ENCODE results near the gene SSBP2.

Gene SSBP2

GRCh38 chr5:81776258-81776657 lies 25.4 kb upstream of the SSBP2 start:
- Mint-ChIP-seq H3K4me1 (ENCODE audit: low read depth) (peaks cover 20% of the 10 kb centered on the region), H3K27me3 (no peaks in the 10 kb centered on the region), H3K36me3 (ENCODE audit: low read depth) (no peaks in the 10 kb centered on the region), H3K27ac (no peak overlapping the region), H3K4me3 (no peak overlapping the region), H3K9me3 (no peaks in the 10 kb centered on the region)

GRCh38 chr5:81774374-81774773 lies 23.5 kb upstream of the SSBP2 start:
- Mint-ChIP-seq H3K36me3 (ENCODE audit: low read depth) (no peaks in the 10 kb centered on the region), H3K4me3 (no peak overlapping the region), H3K27me3 (no peaks in the 10 kb centered on the region), H3K4me1 (ENCODE audit: low read depth) (peaks cover 13% of the 10 kb centered on the region), H3K27ac (no peak overlapping the region), H3K9me3 (no peaks in the 10 kb centered on the region)

- no peaks in the 10 kb centered on the region for H3K27me3 Mint-ChIP-seq
- no peaks in the 10 kb centered on the region for H3K36me3 Mint-ChIP-seq (ENCODE audit: low read depth)
- peaks cover 6% of the 10 kb centered on the region for H3K4me1 Mint-ChIP-seq (ENCODE audit: low read depth)
- H3K9me3 Mint-ChIP-seq = no peaks in the 10 kb centered on the region
- H3K4me3 Mint-ChIP-seq = no peak overlapping the region
- no peak overlapping the region for H3K27ac Mint-ChIP-seq
Measured at GRCh38 chr5:81773574-81773973, 22.7 kb upstream of the SSBP2 start.

GRCh38 chr5:81773161-81773560 lies 22.3 kb upstream of the SSBP2 start:
- Mint-ChIP-seq H3K36me3 (ENCODE audit: low read depth) (no peaks in the 10 kb centered on the region), H3K27ac (no peak overlapping the region), H3K9me3 (no peaks in the 10 kb centered on the region), H3K4me3 (no peak overlapping the region), H3K4me1 (ENCODE audit: low read depth) (peaks cover 2% of the 10 kb centered on the region), H3K27me3 (no peaks in the 10 kb centered on the region)

GRCh38 chr5:81772488-81772887 lies 21.6 kb upstream of the SSBP2 start:
- H3K9me3 Mint-ChIP-seq = no peaks in the 10 kb centered on the region
- no peaks in the 10 kb centered on the region for H3K27me3 Mint-ChIP-seq
- no peak overlapping the region for H3K27ac Mint-ChIP-seq
- H3K36me3 Mint-ChIP-seq (ENCODE audit: low read depth) = no peaks in the 10 kb centered on the region
- no peaks in the 10 kb centered on the region for H3K4me1 Mint-ChIP-seq (ENCODE audit: low read depth)
- no peak overlapping the region for H3K4me3 Mint-ChIP-seq

DNA sequence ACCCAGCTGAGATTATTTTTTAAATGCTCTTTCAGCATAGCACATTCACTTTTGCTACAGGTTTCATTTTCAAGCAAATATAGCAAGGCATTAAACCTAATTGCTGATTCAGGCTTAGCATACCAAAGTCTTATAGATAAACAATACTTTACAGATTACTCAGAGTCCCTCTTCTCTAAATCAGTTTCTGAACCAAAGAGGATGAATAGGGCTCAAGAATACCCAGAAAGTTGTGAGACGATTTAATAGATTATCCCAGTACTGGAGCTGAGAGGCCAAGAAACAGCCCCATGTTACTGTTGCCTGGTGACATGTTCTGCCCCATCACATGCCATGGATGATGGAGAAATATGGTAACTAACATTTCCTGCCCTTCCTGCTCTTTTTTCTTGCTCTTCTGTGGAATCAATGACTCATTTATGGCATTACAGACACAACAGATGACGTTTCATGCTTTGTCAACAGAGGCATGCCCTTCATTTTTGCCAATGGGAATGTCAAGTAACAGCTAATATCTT lies 18.1 kb upstream of the SSBP2 start:
- no peaks in the 10 kb centered on the region for H3K27me3 Mint-ChIP-seq
- H3K36me3 Mint-ChIP-seq (ENCODE audit: low read depth) = no peaks in the 10 kb centered on the region
- no peak overlapping the region for H3K4me3 Mint-ChIP-seq
- H3K9me3 Mint-ChIP-seq = no peaks in the 10 kb centered on the region
- no peaks in the 10 kb centered on the region for H3K4me1 Mint-ChIP-seq (ENCODE audit: low read depth)
- peak overlapping the region; percentile 18 for H3K27ac Mint-ChIP-seq

DNA sequence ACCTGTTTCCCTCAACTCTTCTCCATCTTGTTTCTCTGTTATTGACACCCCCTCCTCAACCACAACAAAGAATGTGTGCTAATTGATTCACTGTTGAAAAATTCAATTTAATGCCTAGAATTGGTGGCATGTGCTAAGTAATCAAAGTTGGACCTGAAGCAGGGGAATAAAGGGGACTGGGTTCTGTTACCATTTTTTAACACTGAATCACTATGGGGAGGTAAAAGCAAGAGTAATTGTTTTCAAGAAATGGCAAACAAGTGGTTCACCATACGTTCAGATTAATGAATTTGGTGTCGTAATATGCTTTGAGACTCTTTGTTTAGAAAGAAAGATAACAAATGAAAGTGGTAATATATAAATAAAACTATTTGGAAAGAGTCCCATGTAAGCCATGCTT lies 17.0 kb upstream of the SSBP2 start:
- Mint-ChIP-seq H3K4me3 (no peak overlapping the region), H3K36me3 (ENCODE audit: low read depth) (no peaks in the 10 kb centered on the region), H3K27ac (no peak overlapping the region), H3K4me1 (ENCODE audit: low read depth) (no peaks in the 10 kb centered on the region), H3K9me3 (no peaks in the 10 kb centered on the region), H3K27me3 (no peaks in the 10 kb centered on the region)

DNA sequence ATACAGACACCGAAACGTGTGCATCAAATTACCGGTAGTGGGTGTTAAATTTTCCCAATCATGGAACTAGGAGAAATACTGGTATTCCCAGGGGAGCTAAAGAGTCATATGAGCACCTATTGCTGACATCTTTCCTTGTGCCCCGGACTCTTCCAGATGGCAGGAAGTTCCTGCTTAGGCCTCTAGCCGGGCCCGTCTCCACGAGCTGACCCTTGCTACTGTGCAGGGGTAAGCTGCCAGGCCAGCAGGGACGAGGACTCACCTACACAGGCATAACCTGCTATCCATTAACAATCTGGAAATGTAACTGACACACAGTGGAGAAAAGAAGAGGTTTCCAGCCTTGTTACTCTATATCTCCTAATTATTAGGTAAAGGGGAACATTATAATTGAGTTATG lies 16.2 kb upstream of the SSBP2 start:
- H3K27ac Mint-ChIP-seq = no peak overlapping the region

DNA sequence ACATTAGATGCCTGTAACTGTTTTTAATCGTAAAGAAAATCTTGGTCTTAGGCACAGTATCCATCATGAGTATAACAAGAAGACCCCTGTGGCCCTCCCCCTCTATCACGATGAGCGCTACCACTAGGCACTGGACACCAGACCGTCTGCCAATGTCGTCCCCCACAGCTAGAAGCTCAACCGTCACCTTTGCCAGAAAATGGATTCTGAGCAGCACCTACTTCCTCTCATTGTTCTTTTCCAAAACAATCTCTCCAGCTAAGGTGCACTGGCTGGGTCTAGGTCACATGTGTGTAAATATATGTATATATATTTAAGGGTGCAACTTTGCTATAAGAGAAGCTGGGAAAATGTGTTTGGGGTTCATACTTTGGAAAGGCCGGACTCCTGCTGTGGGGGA lies 15.7 kb upstream of the SSBP2 start:
- H3K9me3 Mint-ChIP-seq = no peaks in the 10 kb centered on the region

More for the DNA sequence above, 16.2 kb upstream of the SSBP2 start:
- Mint-ChIP-seq H3K27me3 (no peaks in the 10 kb centered on the region), H3K4me1 (ENCODE audit: low read depth) (no peaks in the 10 kb centered on the region), H3K9me3 (no peaks in the 10 kb centered on the region), H3K36me3 (ENCODE audit: low read depth) (no peaks in the 10 kb centered on the region), H3K4me3 (no peak overlapping the region)

DNA sequence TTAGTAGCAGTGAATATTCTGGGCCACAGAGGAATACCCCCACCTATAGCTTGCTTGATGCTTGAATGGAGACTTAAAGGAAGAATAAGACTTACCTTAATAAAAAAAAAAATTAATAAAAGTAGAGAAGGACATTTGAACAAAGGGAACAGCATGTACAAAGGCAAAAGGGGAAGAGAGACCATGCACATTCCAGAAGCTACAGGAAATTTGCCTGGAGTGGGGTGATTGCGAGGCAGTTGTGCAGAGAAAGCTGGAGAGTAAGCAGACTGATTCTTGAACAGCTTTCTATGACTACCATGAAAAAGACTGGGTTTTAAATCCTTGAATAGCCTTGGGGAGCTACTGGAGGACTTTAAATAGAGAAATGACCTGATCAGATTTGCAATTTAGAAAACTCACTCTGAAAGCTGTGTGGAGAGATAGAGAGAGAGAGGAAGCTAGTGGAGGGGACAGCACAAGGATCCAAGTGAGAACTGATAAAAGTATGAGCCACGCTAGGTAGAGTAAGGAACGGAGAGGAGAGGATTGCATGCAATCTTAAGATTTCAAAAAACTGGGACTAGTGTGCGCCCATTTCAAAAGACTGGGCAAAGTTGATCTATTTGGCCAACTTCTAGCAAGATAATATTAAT lies 12.5 kb upstream of the SSBP2 start:
- Mint-ChIP-seq H3K27me3 (no peaks in the 10 kb centered on the region), H3K9me3 (no peaks in the 10 kb centered on the region), H3K4me1 (ENCODE audit: low read depth) (peaks cover 8% of the 10 kb centered on the region), H3K27ac (no peak overlapping the region), H3K4me3 (no peak overlapping the region), H3K36me3 (ENCODE audit: low read depth) (no peaks in the 10 kb centered on the region)

More for the DNA sequence above, 15.7 kb upstream of the SSBP2 start:
- Mint-ChIP-seq H3K27me3 (no peaks in the 10 kb centered on the region), H3K4me3 (no peak overlapping the region), H3K4me1 (ENCODE audit: low read depth) (no peaks in the 10 kb centered on the region), H3K27ac (no peak overlapping the region), H3K36me3 (ENCODE audit: low read depth) (no peaks in the 10 kb centered on the region)

DNA sequence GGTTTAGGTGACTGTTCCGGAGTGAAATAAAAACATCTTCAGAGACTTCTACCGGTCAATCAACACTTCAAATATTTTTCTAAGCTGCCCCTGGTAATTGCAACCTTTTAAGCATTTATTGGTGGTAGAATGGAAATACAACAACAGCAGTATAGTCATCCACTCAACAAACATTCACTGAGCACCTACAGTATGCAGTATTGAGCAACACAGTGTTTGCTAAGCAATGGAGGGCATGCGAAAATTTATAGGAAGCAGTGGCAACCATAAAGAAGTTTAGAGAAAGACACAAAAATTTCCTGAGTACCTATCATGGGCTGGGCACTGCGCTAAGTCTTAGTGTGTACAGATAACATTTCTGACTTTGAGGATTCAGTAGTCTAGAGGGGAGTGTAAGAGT lies 12.0 kb upstream of the SSBP2 start:
- Mint-ChIP-seq H3K4me1 (ENCODE audit: low read depth) (peaks cover 8% of the 10 kb centered on the region), H3K9me3 (no peaks in the 10 kb centered on the region), H3K36me3 (ENCODE audit: low read depth) (no peaks in the 10 kb centered on the region), H3K4me3 (no peak overlapping the region), H3K27me3 (no peaks in the 10 kb centered on the region), H3K27ac (no peak overlapping the region)

DNA sequence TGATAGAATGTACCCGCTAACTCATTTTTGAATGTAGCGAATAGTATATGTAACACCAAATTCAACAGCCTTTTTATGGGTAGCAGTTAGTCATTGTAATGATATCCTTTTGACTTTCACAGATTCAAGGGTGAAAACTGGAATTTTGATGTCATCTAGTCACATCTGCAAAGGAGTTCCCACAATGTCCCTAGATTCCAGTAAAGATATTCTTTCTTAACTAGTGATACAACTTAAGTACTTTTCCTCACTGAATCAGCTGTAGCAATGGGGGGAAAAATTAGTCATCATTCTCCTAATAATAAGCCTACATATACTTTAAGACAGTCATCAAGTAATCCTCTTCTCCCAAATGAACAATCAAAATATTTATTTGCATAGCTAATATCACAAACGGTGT lies 11.5 kb upstream of the SSBP2 start:
- H3K27ac Mint-ChIP-seq = no peak overlapping the region
- no peaks in the 10 kb centered on the region for H3K9me3 Mint-ChIP-seq
- H3K27me3 Mint-ChIP-seq = no peaks in the 10 kb centered on the region
- H3K4me1 Mint-ChIP-seq (ENCODE audit: low read depth) = peaks cover 8% of the 10 kb centered on the region
- no peak overlapping the region for H3K4me3 Mint-ChIP-seq
- no peaks in the 10 kb centered on the region for H3K36me3 Mint-ChIP-seq (ENCODE audit: low read depth)

- H3K36me3 Mint-ChIP-seq (ENCODE audit: low read depth) = no peaks in the 10 kb centered on the region
Measured at GRCh38 chr5:81761970-81762369, 11.1 kb upstream of the SSBP2 start.

GRCh38 chr5:81761270-81761669 lies 10.4 kb upstream of the SSBP2 start:
- Mint-ChIP-seq H3K4me3 (no peak overlapping the region), H3K4me1 (ENCODE audit: low read depth) (peaks cover 8% of the 10 kb centered on the region), H3K9me3 (no peaks in the 10 kb centered on the region), H3K27ac (no peak overlapping the region), H3K27me3 (no peaks in the 10 kb centered on the region), H3K36me3 (ENCODE audit: low read depth) (no peaks in the 10 kb centered on the region)

More at GRCh38 chr5:81761970-81762369, 11.1 kb upstream of the SSBP2 start:
- no peak overlapping the region for H3K27ac Mint-ChIP-seq
- H3K4me1 Mint-ChIP-seq (ENCODE audit: low read depth) = peaks cover 8% of the 10 kb centered on the region
- H3K9me3 Mint-ChIP-seq = no peaks in the 10 kb centered on the region
- H3K27me3 Mint-ChIP-seq = no peaks in the 10 kb centered on the region
- no peak overlapping the region for H3K4me3 Mint-ChIP-seq

GRCh38 chr5:81760521-81760920 lies 9.6 kb upstream of the SSBP2 start:
- Mint-ChIP-seq H3K36me3 (ENCODE audit: low read depth) (no peaks in the 10 kb centered on the region), H3K27ac (peak overlapping the region; percentile 38), H3K4me3 (no peak overlapping the region)

DNA sequence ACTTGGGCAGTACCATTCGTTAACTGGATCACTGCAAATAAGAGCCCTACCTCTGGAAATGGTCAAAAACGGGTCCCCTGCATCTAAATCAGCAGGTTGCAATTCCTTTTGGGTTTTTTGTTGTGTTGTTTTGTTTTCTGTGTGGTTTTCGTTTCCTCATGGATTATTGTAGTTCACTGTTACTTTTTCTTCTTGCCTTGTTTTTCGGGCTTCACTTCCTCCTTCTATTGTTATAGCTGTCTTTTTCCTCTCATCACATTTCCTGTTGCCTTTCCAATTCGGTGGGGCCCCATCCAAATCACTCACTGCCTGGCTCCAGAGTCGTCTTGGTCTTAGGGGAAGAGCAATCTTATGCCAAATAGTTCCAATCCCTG lies 8.7 kb upstream of the SSBP2 start:
- Mint-ChIP-seq H3K4me1 (ENCODE audit: low read depth) (peaks cover 8% of the 10 kb centered on the region), H3K27ac (no peak overlapping the region), H3K9me3 (no peaks in the 10 kb centered on the region), H3K4me3 (no peak overlapping the region), H3K36me3 (ENCODE audit: low read depth) (no peaks in the 10 kb centered on the region), H3K27me3 (no peaks in the 10 kb centered on the region)

More at GRCh38 chr5:81760521-81760920, 9.6 kb upstream of the SSBP2 start:
- H3K9me3 Mint-ChIP-seq = no peaks in the 10 kb centered on the region
- H3K27me3 Mint-ChIP-seq = no peaks in the 10 kb centered on the region
- peaks cover 8% of the 10 kb centered on the region for H3K4me1 Mint-ChIP-seq (ENCODE audit: low read depth)

Measured in stimulated activated naive CD8-positive, alpha-beta T cell treated with anti-CD3 and anti-CD28 coated beads, Interleukin-15, Interleukin-2, amounts not matched to agents 100 ng/mL and 50 ng/mL, for 24 hours (primary cell).